Activated T-cell treated with anti-CD3 and anti-CD28 coated beads, Interleukin-2, amount 50 U/mL, for 1 hour (primary cell): ENCODE measurements around the gene CPNE5.
"Not testable (repeated sequence)": the region's sequence is repeated elsewhere in the genome, so short reads cannot be mapped to it uniquely, and the experiment has no call there.

ENCODE experiments used
- DNase-seq: peaks from one replicate; pipeline ENCODE4 v3.0.0-alpha.2; 2020

CPNE5 gene

GRCh38 chr6:36813047-36813446, 26.2 kb downstream of the CPNE5 start:
- not testable (repeated sequence) for DNase-seq

- no peak for DNase-seq
Measured at GRCh38 chr6:36809941-36810803, 29.1 kb downstream of the CPNE5 start.

- DNase-seq, result no peak
Measured at GRCh38 chr6:36809156-36809555, 30.1 kb downstream of the CPNE5 start.

GRCh38 chr6:36808634-36809033, 30.6 kb downstream of the CPNE5 start:
- DNase-seq, result no peak

- DNase-seq, result no peak
Measured at GRCh38 chr6:36807750-36808149, 31.5 kb downstream of the CPNE5 start.

GRCh38 chr6:36807143-36807542, 32.1 kb downstream of the CPNE5 start:
- no peak for DNase-seq

GRCh38 chr6:36805917-36806316, 33.3 kb downstream of the CPNE5 start:
- DNase-seq, result no peak

- DNase-seq, result no peak
Measured at GRCh38 chr6:36805096-36805797, 34.0 kb downstream of the CPNE5 start.

- no peak for DNase-seq
Measured at GRCh38 chr6:36804563-36804962, 34.7 kb downstream of the CPNE5 start.

GRCh38 chr6:36803908-36804307, 35.3 kb downstream of the CPNE5 start:
- DNase-seq, result no peak

- no peak for DNase-seq
Measured at GRCh38 chr6:36803482-36803881, 35.8 kb downstream of the CPNE5 start.

- no peak for DNase-seq
Measured at GRCh38 chr6:36800223-36801076, 38.8 kb downstream of the CPNE5 start.

- DNase-seq, result no peak
Measured at GRCh38 chr6:36798852-36799251, 40.4 kb downstream of the CPNE5 start.

- no peak for DNase-seq
Measured at GRCh38 chr6:36797653-36798052, 41.6 kb downstream of the CPNE5 start.

- DNase-seq, result no peak
Measured at GRCh38 chr6:36797055-36797454, 42.2 kb downstream of the CPNE5 start.

- no peak for DNase-seq
Measured at GRCh38 chr6:36794713-36795065, 44.6 kb downstream of the CPNE5 start.

GRCh38 chr6:36793913-36794712, 45.1 kb downstream of the CPNE5 start:
- no peak for DNase-seq

GRCh38 chr6:36793296-36793912, 45.8 kb downstream of the CPNE5 start:
- DNase-seq, result no peak

- DNase-seq, result no peak
Measured at GRCh38 chr6:36791521-36792135, 47.6 kb downstream of the CPNE5 start.

- no peak for DNase-seq
Measured at GRCh38 chr6:36791085-36791484, 48.2 kb downstream of the CPNE5 start.

- DNase-seq, result no peak
Measured at GRCh38 chr6:36788768-36789167, 50.5 kb downstream of the CPNE5 start.

GRCh38 chr6:36788186-36788585, 51.1 kb downstream of the CPNE5 start:
- DNase-seq, result no peak
